ENCODE measurements around the gene MCOLN1. TPM values are rescaled to one million over a fixed set of nuclear protein-coding genes. Genes with fewer than 3 reads are reported as not detected.
"Not testable (repeated sequence)": the region's sequence is repeated elsewhere in the genome, so short reads cannot be mapped to it uniquely, and the experiment has no call there.

The MCOLN1 gene
- total and polyA plus RNA-seq, 5 experiments from 2014 or later = 6.5 to 13.7 (median 10.1) TPM

DNA sequence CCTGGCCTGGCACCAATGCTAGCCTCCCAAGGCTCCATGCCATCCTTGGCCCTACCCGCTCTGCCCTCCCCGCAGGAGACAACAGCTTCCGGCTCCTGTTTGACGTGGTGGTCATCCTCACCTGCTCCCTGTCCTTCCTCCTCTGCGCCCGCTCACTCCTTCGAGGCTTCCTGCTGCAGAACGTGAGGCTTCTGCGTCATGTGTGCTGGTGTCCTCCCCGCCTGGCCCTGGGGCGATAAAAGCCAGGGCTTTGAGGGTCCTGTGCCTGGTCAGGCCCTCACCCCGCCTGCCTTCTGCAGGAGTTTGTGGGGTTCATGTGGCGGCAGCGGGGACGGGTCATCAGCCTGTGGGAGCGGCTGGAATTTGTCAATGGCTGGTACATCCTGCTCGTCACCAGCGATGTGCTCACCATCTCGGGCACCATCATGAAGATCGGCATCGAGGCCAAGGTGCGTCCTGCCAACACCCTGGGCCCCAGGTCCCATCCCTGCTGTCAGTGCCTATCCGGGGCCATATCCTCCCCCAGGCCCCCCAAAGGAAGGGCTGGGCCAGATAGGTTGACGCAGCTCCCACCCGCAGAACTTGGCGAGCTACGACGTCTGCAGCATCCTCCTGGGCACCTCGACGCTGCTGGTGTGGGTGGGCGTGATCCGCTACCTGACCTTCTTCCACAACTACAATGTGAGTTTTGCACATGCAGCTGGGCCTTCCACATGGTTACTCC, 6.3 kb downstream of the MCOLN1 start:
- H3K4me1 Mint-ChIP-seq = peaks cover 0 to 14% (median 3%) of the 10 kb centered on the region in 4 donors
- no peaks in the 10 kb centered on the region for H3K9me3 Mint-ChIP-seq
- no peak for DNase-seq
- H3K36me3 Mint-ChIP-seq = peaks cover 0 to 8% (median 0%) of the 10 kb centered on the region in 3 donors
- POLR2A ChIA-PET = no interaction called here
- H3K27me3 Mint-ChIP-seq = no peaks in the 10 kb centered on the region
- ATAC-seq = no peak
- H3K4me3 Mint-ChIP-seq = no peak overlapping the region
- H3K27ac Mint-ChIP-seq = peak overlapping the region in 1 of 10 donors; percentile 15

DNA sequence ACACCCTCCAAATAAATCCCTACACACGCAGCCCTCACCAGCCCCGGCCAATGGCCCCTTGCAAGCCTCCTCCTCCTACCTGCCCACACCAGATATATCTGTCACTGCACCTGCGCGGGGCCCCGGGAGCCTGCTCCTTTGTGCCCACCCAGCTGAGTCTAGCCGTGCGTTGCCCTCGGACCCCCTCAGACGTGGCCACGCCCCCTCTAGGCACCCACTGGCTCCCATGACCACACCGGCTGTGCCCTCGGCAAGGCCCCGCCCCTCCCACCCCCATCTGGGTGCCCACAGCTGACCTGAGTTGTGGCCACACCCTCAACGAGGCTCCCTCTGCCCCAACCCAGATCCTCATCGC, 6.8 kb downstream of the MCOLN1 start:
- DNase-seq = no peak
- POLR2A ChIA-PET = no interaction called here
- Mint-ChIP-seq H3K9me3 (no peaks in the 10 kb centered on the region), H3K36me3 (peaks cover 0 to 8% (median 0%) of the 10 kb centered on the region in 3 donors), H3K4me3 (no peak overlapping the region), H3K27me3 (no peaks in the 10 kb centered on the region), H3K27ac (peak overlapping the region in 1 of 10 donors; percentile 15), H3K4me1 (peaks cover under 1 to 13% (median 3%) of the 10 kb centered on the region in 4 donors)
- no peak for ATAC-seq

DNA sequence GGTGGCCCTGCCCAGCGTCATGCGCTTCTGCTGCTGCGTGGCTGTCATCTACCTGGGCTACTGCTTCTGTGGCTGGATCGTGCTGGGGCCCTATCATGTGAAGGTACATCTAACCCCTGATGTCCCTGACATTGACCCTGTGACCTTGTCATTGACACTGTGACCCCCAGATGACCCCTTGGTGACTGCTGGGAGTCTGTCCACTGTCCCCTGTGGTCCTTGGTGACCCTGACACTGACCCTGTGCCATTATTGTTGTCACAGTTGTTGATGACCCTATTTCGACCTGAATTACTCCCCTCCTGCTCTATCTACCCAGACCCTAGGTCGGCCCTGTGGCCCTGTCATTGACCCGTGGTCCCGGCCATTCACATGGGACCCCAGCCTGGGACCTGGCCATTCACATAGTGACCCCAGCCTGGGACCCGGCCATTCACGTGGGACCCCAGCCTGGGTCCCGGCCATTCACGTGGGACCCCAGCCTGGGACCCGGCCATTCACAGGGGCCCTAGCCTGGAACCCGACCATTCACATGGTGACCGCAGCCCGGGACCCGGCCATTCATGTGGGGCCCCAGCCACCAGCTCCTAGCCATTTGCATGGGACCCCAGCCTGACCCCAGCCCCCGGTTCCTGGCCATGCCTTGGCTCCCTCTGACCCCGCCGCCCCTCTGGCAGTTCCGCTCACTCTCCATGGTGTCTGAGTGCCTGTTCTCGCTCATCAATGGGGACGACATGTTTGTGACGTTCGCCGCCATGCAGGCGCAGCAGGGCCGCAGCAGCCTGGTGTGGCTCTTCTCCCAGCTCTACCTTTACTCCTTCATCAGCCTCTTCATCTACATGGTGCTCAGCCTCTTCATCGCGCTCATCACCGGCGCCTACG, 7.4 kb downstream of the MCOLN1 start:
- DNase-seq = no peak
- H3K27me3 Mint-ChIP-seq = no peaks in the 10 kb centered on the region
- H3K4me3 Mint-ChIP-seq = no peak overlapping the region
- H3K36me3 Mint-ChIP-seq = peaks cover 0 to 8% (median 0%) of the 10 kb centered on the region in 3 donors
- H3K27ac Mint-ChIP-seq = no peak overlapping the region
- no peak for ATAC-seq
- no peaks in the 10 kb centered on the region for H3K9me3 Mint-ChIP-seq
- peaks cover 4 to 13% (median 7%) of the 10 kb centered on the region in 4 donors for H3K4me1 Mint-ChIP-seq
- POLR2A ChIA-PET = interaction anchor here (0.8 to 1.3 kb wide), 2 partner anchors 8 to 9 kb away, joined by 4 to 5 read pairs; partner anchors contain the start of gene MCOLN1

DNA sequence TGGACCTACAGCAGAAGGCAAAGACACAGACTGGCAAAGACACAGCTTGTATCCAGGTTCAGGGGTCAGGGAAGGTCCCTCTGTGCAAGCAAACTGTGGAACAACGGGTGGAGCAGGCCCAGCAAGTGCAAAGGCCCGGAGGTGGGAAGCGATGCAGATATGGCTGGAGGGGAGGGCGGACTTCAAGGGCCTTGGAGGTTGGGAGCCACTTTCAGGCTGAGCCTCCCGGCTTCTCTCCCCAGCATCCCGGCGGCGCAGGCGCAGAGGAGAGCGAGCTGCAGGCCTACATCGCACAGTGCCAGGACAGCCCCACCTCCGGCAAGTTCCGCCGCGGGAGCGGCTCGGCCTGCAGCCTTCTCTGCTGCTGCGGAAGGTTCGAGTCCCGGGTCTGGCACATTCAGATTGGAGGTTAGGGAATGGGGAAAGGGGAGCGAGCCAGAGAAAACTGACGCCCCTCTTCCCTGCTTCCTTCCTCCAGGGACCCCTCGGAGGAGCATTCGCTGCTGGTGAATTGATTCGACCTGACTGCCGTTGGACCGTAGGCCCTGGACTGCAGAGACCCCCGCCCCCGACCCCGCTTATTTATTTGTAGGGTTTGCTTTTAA, 11.0 kb downstream of the MCOLN1 start:
- Mint-ChIP-seq H3K9me3 (no peaks in the 10 kb centered on the region), H3K27ac (peak overlapping the region; percentile 68 to 95 (median 88)), H3K36me3 (peaks cover 0 to under 1% (median 0%) of the 10 kb centered on the region in 3 donors), H3K4me3 (peak overlapping the region; percentile 91 to 97 (median 94)), H3K4me1 (peaks cover 14 to 28% (median 22%) of the 10 kb centered on the region in 4 donors), H3K27me3 (no peaks in the 10 kb centered on the region)
- POLR2A ChIA-PET = interaction anchor here (0.5 to 4.1 kb wide), 3 partner anchors 11 to 417 kb away, joined by 3 to 63 read pairs (median 3); partner anchors contain the start of gene MCOLN1
- no peak for DNase-seq
- no peak for ATAC-seq

- Mint-ChIP-seq H3K9me3 (no peaks in the 10 kb centered on the region), H3K27ac (peak overlapping the region; percentile 63 to 96 (median 91)), H3K4me1 (peaks cover 16 to 29% (median 23%) of the 10 kb centered on the region in 4 donors), H3K4me3 (peak overlapping the region; percentile 91 to 97 (median 94)), H3K36me3 (peaks cover 0 to 7% (median 0%) of the 10 kb centered on the region in 3 donors), H3K27me3 (no peaks in the 10 kb centered on the region)
- DNase-seq (peak; percentile 71 to 90 (median 78)), ATAC-seq (peak; percentile 59 to 60)
- POLR2A ChIA-PET = interaction anchor here (1.0 to 4.1 kb wide), 4 partner anchors 11 to 464 kb away, joined by 3 to 63 read pairs (median 4); partner anchors contain the start of gene MCOLN1
Measured at GRCh38 chr19:7533925-7534480, 11.6 kb downstream of the MCOLN1 start.

DNA sequence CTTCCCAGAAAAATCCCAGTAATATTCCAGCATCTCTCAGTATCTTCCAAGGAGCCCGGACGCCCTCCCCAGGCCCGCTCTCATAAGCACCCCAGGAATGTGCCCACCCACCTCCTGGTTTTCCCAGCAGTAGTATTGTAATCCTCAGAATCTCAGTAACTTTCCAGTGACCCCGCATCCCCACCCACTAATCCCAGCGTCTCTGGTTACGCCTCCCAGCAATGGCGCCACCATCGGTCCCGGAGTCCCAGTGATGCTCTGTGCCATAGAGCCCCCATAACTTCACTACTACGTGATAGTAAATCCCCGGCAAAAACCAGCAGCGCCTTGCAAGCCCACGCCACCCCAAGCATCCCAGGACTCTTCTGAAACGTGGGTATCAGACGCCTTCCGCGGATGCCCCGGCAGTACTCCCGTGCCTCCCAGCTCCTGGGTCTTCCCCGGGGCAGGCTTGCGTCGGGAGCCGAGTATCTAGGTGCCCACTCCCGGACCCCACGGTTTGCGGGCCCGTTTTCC, 12.2 kb downstream of the MCOLN1 start:
- Mint-ChIP-seq H3K4me3 (peak overlapping the region; percentile 91 to 97 (median 94)), H3K4me1 (peaks cover 14 to 29% (median 23%) of the 10 kb centered on the region in 4 donors), H3K36me3 (peaks cover 0 to 7% (median 0%) of the 10 kb centered on the region in 3 donors), H3K9me3 (no peaks in the 10 kb centered on the region), H3K27me3 (no peaks in the 10 kb centered on the region), H3K27ac (peak overlapping the region; percentile 40 to 96 (median 91))
- ATAC-seq = peak; percentile 41 to 43
- POLR2A ChIA-PET = interaction anchor here (0.9 to 4.1 kb wide), 6 partner anchors 12 to 465 kb away, joined by 3 to 63 read pairs (median 4); partner anchors contain the start of genes MCOLN1, PET100, XAB2 and ZNF358
- DNase-seq = peak in 6 of 10 donors; percentile 32 to 50 (median 44)

- Mint-ChIP-seq H3K36me3 (peaks cover 0 to 12% (median 4%) of the 10 kb centered on the region in 3 donors), H3K4me3 (peak within 1 kb of the TSS; percentile 91 to 97 (median 94)), H3K4me1 (peaks cover 14 to 30% (median 24%) of the 10 kb centered on the region in 4 donors), H3K27ac (peak within 1 kb of the TSS; percentile 81 to 96 (median 94)), H3K9me3 (no peaks in the 10 kb centered on the region), H3K27me3 (no peaks in the 10 kb centered on the region)
- peak; percentile 84 to 97 (median 92) for DNase-seq
- ATAC-seq = peak; percentile 78 to 81
- POLR2A ChIA-PET = interaction anchor here (0.9 to 4.1 kb wide), 6 partner anchors 13 to 465 kb away, joined by 3 to 63 read pairs (median 4); partner anchors contain the start of genes MCOLN1, PET100, XAB2 and ZNF358
Measured at GRCh38 chr19:7535047-7535997, 12.9 kb downstream of the MCOLN1 start, which contains the start of gene PNPLA6. Gene PNPLA6 (plus strand): TSS chr19:7535717. CDS start chr19:7535789, 72 bp downstream.

GRCh38 chr19:7535998-7536695, 13.7 kb downstream of the MCOLN1 start:
- Mint-ChIP-seq H3K9me3 (no peaks in the 10 kb centered on the region), H3K36me3 (peaks cover 0 to 13% (median 5%) of the 10 kb centered on the region in 3 donors), H3K4me1 (peaks cover 14 to 31% (median 24%) of the 10 kb centered on the region in 4 donors), H3K4me3 (peak overlapping the region; percentile 91 to 97 (median 94)), H3K27ac (peak overlapping the region; percentile 81 to 96 (median 93)), H3K27me3 (no peaks in the 10 kb centered on the region)
- ATAC-seq (no peak), DNase-seq (no peak)
- POLR2A ChIA-PET = interaction anchor here (1.2 to 4.1 kb wide), 3 partner anchors 13 to 20 kb away, joined by 4 to 63 read pairs (median 10); partner anchors contain the start of genes MCOLN1 and ZNF358

DNA sequence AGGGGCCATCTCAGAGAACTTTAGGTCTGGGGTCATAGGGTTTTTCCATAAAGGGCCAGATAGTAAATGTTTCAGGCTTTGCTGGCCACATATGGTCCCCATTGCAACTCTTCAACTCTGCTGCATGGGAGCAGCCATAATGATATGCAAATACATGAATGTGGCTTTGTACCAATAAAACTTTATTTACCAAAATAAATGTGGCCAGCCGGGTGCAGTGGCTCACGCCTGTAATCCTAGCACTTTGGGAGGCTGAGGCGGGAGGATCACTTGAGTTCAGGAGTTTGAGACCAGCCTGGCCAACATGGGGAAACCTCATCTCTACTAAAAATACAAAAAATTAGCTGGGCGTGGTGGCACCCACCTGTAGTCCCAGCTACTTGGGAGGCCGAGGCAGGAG, 16.6 kb downstream of the MCOLN1 start:
- not testable (repeated sequence) for H3K9me3 Mint-ChIP-seq, ATAC-seq, H3K27ac Mint-ChIP-seq, H3K27me3 Mint-ChIP-seq, H3K4me3 Mint-ChIP-seq, DNase-seq
- Mint-ChIP-seq H3K36me3 (peaks cover 0 to 26% (median 11%) of the 10 kb centered on the region in 3 donors), H3K4me1 (peaks cover 14 to 28% (median 24%) of the 10 kb centered on the region in 4 donors)
- POLR2A ChIA-PET = interaction anchor here (1.0 kb wide), 1 partner anchor 9 kb away, joined by 5 read pairs; no protein-coding TSS in a partner anchor

DNA sequence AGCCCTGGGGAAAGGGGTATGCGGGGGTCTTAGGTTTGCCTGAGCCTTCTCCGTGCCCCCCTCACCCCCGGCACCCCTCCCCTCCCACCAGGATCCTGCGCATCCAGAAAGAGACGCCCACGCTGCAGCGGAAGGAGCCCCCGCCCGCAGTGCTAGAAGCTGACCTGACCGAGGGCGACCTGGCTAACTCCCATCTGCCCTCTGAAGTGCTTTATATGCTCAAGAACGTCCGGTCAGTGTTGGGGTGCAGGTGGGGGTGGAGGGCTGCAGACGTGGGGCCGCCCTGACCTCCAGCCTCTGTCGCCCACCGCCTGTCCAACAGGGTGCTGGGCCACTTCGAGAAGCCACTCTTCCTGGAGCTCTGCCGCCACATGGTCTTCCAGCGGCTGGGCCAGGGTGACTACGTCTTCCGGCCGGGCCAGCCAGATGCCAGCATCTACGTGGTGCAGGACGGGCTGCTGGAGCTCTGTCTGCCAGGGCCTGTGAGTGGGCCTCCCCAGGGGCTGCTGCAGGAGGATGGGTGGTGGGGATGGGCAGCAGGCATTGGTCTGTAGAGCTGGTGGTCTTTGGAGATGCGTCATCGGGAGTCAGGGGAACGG, 17.5 kb downstream of the MCOLN1 start:
- ATAC-seq (no peak), DNase-seq (no peak)
- Mint-ChIP-seq H3K4me3 (no peak overlapping the region), H3K36me3 (peaks cover 0 to 31% (median 11%) of the 10 kb centered on the region in 3 donors), H3K27ac (peak overlapping the region in 1 of 10 donors; percentile 85), H3K4me1 (peaks cover 12 to 29% (median 22%) of the 10 kb centered on the region in 4 donors), H3K27me3 (no peaks in the 10 kb centered on the region), H3K9me3 (no peaks in the 10 kb centered on the region)
- POLR2A ChIA-PET = interaction anchor here (0.7 to 1.0 kb wide), 2 partner anchors 10 to 85 kb away, joined by 3 to 5 read pairs; no protein-coding TSS in a partner anchor

All from naive thymus-derived CD8-positive, alpha-beta T cell (primary cell).